ENCODE measurements around the gene TRAFD1. TPM values are rescaled to one million over a fixed set of nuclear protein-coding genes. Genes with fewer than 3 reads are reported as not detected.
A peak's percentile ranks its signal among the peaks of the same experiment; 100 is the strongest.
"Not testable (repeated sequence)": the region's sequence is repeated elsewhere in the genome, so short reads cannot be mapped to it uniquely, and the experiment has no call there.

The TRAFD1 gene
- total RNA-seq, 1 donor from 2014 or later: 26.4 TPM

DNA sequence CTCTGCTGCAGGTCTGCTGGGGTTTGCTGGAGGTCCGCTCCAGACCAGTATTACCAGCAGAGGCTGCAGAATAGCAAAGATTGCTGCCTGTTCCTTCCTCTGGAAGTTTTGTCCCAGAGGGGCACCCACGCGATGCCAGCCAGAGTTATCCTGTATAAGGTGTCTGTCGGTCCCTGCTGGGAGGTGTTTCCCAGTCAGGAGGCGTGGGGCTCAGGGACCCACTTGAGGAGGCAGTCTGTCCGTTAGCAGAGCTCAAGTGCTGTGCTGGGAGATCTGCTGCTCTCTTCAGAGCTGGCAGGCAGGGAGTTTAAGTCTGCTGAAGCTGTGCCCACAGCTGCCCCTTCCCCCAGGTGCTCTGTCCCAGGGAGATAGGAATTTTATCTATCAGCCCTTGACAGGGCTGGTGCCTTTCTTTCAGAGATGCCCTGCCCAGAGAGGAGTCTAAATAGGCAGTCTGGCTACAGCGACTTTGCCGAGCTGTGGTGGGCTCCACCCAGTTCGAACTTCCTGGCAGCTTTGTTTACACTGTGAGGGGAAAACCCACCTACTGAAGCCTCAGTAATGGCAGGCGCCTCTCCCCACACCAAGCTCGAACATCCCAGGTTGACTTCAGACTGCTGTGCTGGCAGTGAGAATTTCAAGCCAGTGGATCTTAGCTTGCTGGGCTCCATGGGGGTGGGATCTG, 33.2 kb downstream of the TRAFD1 start:
- DNase-seq (ENCODE audit: low read depth in 2 of 2): not testable (repeated sequence)

DNA sequence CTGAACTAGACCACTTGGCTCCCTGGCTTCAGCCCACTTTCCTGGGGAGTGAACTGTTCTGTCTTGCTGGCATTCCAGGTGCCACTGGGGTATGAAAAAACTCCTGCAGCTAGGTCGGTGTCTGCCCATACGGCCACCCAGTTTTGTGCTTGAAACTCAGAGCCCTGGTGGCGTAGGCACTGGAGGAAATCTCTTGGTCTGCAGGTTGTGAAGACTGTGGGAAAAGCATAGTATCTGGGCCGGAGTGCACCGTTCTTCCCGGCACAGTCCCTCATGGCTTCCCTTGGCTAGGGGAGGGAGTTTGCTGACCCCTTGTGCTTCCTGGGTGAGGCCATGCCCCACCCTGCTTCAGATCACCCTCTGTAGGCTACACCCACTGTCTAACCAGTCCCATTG, 33.8 kb downstream of the TRAFD1 start:
- DNase-seq (ENCODE audit: low read depth in 2 of 2): no peak

DNA sequence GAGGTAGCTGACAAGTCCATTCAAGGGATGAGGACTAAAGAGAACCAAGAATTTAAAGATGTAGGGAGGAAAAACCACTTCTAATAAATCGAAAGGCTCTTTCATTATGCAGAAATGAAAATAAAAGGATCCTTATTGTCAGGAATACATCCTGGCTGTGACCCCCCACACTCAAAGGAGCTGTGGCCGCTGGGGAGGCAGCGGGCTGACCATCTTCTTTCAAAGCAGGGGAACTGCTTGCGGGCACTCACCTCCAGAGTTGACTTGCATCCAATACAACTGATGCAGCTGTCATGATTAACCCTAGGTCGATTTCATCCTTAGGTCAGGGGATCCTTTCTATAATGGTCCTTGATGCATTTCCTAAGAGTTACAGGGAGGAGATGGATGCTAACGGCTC, 35.3 kb downstream of the TRAFD1 start:
- no peak for DNase-seq (ENCODE audit: low read depth in 2 of 2)

GRCh38 chr12:112161711-112162110, 36.4 kb downstream of the TRAFD1 start:
- no peak for DNase-seq (ENCODE audit: low read depth in 2 of 2)

- DNase-seq (ENCODE audit: low read depth in 2 of 2): no peak
Measured at GRCh38 chr12:112162241-112162790, 37.0 kb downstream of the TRAFD1 start.

DNA sequence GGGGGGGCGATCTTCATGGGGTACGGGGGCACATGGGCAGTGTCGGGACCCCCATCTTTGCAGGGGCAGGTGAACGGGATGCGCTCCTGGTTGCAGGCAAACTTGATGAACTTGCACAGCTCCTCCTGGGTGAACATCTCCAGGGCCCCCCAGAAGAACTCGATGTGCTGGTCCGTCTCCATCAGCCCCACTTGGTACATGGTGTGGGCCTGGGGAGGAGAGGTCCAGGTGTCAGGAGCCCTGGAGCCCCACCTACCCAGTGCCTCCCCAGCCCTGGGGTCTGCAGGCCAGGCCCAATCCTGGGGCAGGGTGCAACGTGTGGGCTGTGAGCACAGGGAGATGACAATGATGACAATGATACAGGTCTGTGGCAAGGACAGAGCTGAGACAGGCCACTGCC, 37.7 kb downstream of the TRAFD1 start:
- no peak for DNase-seq (ENCODE audit: low read depth in 2 of 2)

DNA sequence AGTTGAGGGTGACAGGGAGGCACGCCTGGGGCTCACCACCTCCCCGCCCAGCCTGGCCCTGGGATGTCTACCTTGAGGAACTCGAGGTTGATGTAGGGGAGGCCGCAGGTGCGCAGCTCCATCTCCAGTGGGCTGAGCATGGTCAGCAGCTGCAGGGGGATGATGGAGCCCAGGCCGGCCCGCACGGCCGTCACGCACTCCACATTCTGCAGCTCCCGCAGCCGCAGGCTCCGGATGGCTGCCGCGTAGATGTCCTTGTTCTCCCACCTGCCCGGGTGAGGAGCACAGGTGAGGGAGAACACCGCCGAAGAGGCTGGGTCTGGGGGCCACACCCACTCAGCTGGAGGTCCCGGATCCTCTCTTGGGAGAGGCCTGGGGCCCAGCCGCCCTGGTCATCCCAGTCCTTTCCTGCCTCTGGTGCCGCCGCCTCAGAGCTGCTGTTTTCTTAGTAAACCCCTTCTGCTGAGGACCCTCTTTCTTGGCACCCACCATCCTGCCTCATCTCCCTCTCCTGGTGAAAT, 38.2 kb downstream of the TRAFD1 start:
- DNase-seq (ENCODE audit: low read depth in 2 of 2): no peak

- no peak for DNase-seq (ENCODE audit: low read depth in 2 of 2)
Measured at GRCh38 chr12:112164011-112164660, 38.8 kb downstream of the TRAFD1 start.

DNA sequence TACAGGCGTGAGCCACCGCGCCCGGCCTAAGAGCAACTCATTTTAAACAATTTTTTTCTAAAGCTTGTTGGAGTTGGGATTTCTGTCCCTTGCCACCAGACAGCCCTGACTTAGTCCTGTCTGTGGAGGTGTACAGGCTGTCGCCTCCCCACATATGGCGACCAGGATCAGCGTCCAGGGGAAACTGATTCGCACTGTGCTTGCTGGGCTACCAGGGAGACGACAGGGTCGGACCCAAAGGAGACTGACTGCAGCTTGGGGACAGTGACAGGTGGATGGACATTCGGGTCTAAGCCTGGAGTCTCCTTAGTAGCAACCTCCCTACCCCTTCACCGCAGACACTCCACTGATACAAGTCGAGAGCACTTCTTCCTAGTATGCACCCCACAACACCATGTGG, 40.3 kb downstream of the TRAFD1 start:
- DNase-seq (ENCODE audit: low read depth in 2 of 2): no peak

DNA sequence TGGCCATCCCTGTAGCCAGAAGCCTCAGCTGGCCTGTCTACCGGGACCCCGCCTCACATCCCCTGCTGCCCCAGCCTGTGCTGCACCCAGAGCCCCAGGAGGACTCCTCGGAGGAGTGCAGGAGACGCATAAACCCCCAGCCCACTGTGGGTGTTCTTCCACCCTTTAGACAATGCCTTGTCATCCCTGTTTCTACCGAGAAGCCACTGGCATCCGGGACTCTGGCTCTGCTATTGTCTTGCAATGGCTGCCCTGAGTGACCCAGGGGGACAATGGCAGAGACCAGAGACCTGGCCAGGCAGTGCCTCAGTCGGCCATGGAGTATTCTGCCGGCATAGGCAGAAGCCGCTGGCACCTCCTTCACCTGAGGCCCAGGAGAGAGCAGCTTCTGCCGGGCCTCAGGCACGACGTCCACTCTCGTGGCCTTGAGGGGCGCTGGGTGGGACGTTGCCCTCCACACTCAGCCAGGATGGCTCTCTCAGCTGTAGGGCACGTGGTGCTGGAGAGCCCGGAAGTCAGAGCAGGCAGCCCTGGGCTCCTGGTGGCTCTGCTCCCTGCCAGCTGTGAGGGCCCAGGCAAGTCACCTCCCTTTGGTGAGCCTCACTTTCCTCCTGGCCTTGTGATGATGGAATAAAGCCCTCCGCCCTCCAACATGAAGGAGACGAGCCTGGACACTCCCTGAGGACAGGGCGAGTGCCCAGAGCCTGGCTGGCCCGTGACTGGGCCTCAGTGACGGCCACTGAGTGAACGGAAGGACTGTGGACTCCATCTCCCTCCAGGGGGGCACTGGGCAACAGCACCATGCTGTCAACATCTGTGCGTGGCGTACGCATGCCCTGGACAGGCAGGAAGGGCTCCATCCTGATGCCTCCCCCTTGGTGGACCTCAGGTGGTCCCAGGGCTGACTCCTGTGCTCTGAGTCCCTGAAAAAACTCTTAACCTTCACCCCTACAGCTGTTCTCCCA, 41.0 kb downstream of the TRAFD1 start:
- DNase-seq (ENCODE audit: low read depth in 2 of 2): no peak

- DNase-seq (ENCODE audit: low read depth in 2 of 2): no peak
Measured at GRCh38 chr12:112167031-112167461, 41.7 kb downstream of the TRAFD1 start.

- DNase-seq (ENCODE audit: low read depth in 2 of 2): no peak
Measured at GRCh38 chr12:112167718-112168525, 42.6 kb downstream of the TRAFD1 start.

- no peak for DNase-seq (ENCODE audit: low read depth in 2 of 2)
Measured at GRCh38 chr12:112168561-112168971, 43.2 kb downstream of the TRAFD1 start.

DNA sequence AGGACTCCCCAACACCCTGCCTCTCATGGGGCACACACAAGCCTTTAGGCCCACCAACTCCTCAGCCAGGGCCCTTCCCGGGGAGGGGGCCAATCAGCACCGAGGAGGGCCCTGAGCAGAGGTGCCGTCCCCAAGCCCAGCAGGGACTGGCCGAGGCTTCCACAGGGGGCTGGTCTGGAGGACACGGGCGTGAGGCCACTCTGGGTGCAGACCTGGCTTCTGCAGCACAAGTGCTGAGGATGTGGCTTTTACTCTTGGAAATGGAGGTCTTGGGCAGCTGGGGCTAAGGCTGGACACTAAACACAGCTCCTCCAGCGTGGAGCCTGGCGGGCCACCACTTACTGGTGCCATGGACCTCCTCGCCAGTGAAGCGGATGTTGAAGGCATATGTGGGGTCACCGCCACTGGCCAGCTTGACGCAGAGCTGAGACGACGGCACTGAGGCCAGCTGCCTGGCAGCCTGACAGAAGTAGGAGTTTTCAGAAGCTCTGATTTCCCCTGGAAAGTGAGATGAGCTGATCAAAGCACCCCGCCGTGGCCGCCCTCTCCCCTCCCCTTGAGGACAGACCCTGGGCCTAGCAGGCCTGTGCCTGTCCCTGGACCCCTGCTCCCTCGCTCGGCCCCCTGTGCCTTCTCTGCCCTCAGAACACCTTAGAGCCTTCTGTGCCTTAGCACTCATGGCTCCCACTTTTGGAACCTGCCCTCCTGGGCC, 44.0 kb downstream of the TRAFD1 start:
- no peak for DNase-seq (ENCODE audit: low read depth in 2 of 2)

DNA sequence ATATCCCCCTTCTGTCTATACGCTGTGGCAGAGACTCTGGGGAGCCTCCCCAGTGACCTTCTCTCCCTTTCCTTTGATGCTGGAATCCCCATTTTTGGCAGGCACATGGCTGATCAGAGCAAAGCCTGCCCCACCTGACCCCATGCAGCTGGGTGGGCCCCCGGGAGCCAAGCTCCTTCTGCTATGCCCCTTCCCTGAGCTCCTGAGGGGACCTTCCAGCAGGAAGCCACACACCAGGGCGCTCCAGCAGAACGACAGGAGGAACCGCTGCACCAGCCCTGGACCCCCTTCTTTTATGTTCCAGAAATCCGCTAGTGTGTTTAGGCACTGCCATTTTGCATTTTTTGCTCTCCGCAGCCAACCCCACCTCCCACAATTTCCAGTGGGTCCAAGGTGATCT, 44.6 kb downstream of the TRAFD1 start:
- DNase-seq (ENCODE audit: low read depth in 2 of 2): no peak

GRCh38 chr12:112170376-112170775, 45.0 kb downstream of the TRAFD1 start:
- peak; percentile 19 to 41 for DNase-seq (ENCODE audit: low read depth in 2 of 2)

- DNase-seq (ENCODE audit: low read depth in 2 of 2): no peak
Measured at GRCh38 chr12:112170971-112171596, 45.7 kb downstream of the TRAFD1 start.

DNA sequence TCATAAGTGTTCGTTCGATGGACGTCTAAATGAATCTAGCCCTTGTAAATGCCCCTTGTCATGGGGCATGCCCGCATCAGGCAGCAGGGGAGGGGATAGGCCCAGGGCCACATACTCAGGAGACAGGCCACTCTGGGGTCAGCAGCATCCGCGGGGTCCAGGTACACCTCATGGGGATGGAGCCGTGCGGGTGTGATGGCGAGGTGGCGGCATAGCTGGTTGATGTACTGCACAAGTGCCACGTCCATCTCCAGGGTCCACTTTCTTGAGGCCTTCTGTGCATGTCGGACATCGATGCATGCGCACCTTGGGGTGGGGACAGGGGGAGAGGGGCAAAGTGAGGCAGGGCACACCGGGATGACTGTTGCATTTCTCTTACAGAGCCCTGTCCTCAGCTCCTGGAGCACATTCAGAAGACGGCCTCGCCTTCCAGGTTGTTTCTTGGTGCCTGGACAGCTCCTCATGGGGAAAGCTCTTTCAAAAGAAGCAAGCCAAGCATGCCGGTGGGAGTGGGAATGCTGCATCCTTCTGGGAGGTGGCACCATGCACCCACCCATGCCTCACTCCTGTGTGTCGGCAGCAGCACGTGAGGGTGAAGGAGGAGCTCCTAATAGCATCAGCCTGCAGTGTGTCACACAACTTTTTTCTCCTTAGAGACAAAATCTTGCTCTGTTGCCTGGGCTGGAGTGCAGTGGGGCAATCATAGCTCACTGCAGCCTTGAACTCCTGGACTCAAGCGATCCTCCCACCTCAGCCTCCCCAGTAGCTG, 47.4 kb downstream of the TRAFD1 start:
- no peak for DNase-seq (ENCODE audit: low read depth in 2 of 2)
